Measurements from ENCODE around the gene RNF223.

- TF ChIP-seq CTCF (IDR thresholded peaks at IDR 0.05), result no peak
- no peak for TF ChIP-seq POLR2A (IDR thresholded peaks at IDR 0.05)
Measured at GRCh38 chr1:1038694-1039093, 35.4 kb downstream of the RNF223 start.
